ENCODE data around the gene DSC1. TPM values are rescaled to one million over a fixed set of nuclear protein-coding genes. Genes with fewer than 3 reads are reported as not detected.

DSC1 gene
- total and polyA plus RNA-seq, 2 of the 4 experiments (the other 2 are of a cell fraction): not detected

GRCh38 chr18:31190919-31191318 is 28.3 kb upstream of the DSC1 start:
- BruUV-seq (replicated peaks): no TSS peak
- no peak overlapping the region for H2BK120ac ChIP-seq (ENCODE audit: low read depth, low read length)
- H4K20me1 ChIP-seq (ENCODE audit: insufficient read depth, low read length): no peaks in the 10 kb centered on the region
- no peak overlapping the region for H3K27ac ChIP-seq (ENCODE audit: insufficient read depth, low read length)
- no peaks in the 10 kb centered on the region for H3K9me3 ChIP-seq (ENCODE audit: control insufficient read depth, insufficient read depth, low read length)
- dilution Hi-C loops (cut with HindIII; ENCODE audit: low sequenced_read_pairs, unreplicated experiment): no loop called here
- no peak overlapping the region for H2AK5ac ChIP-seq (ENCODE audit: low read depth, low read length)
- CTCF ChIA-PET: no interaction called here
- no peak overlapping the region for H4K91ac ChIP-seq (ENCODE audit: insufficient read depth, low read depth, low read length)
- H3K4ac ChIP-seq (ENCODE audit: low read depth, low read length): no peak overlapping the region
- WGBS, 2 experiments (ENCODE audit: extremely low coverage in 2 of 2, insufficient read length in 1 of 2): no CpG with 5 or more reads among the region's 2 CpGs
- H3K56ac ChIP-seq (ENCODE audit: extremely low read depth, insufficient read depth, low read length): no peak overlapping the region
- no peak overlapping the region for H3K9ac ChIP-seq (ENCODE audit: low read depth, low read length)
- ATAC-seq (ENCODE audit: low read depth) (no peak), DNase-seq (no peak)
- H3K4me3 ChIP-seq (ENCODE audit: insufficient read depth, low read depth, low read length): no peak overlapping the region
- no peak overlapping the region for H3K18ac ChIP-seq (ENCODE audit: low read depth, low read length)
- no peaks in the 10 kb centered on the region for H3K36me3 ChIP-seq (ENCODE audit: control insufficient read depth, insufficient read depth, low read length)
- no peak overlapping the region for H2BK15ac ChIP-seq (ENCODE audit: low read depth, low read length)
- H2AFZ ChIP-seq (replicated peaks; ENCODE audit: low read length, poor library complexity): no peak overlapping the region
- POLR2A ChIA-PET (ENCODE audit: unreplicated experiment): no interaction called here
- no peak overlapping the region for H2AK9ac ChIP-seq (replicated peaks; ENCODE audit: low read depth, low read length, poor library complexity)
- H3K27me3 ChIP-seq (ENCODE audit: control insufficient read depth, insufficient read depth, low read length): no peaks in the 10 kb centered on the region
- no peaks in the 10 kb centered on the region for H3K9me1 ChIP-seq (ENCODE audit: insufficient read depth, low read length)
- in situ Hi-C loops (cut with MboI; ENCODE audit: low sequenced_read_pairs): no loop called here
- no peaks in the 10 kb centered on the region for H3K4me1 ChIP-seq (ENCODE audit: control insufficient read depth, insufficient read depth, low read length)
- H3K4me2 ChIP-seq (ENCODE audit: low read depth, low read length): no peak overlapping the region
- H3K79me1 ChIP-seq (ENCODE audit: low read depth in 1 of 2, low read length in 2 of 2): no peaks in the 10 kb centered on the region
- no peak overlapping the region for H4K5ac ChIP-seq (ENCODE audit: low read depth, low read length)
- no peak overlapping the region for H2BK5ac ChIP-seq (ENCODE audit: low read depth, low read length, poor library complexity, severe bottlenecking)
- intact Hi-C loops (cut with micrococcal nuclease): no loop called here
- H3K23ac ChIP-seq (ENCODE audit: low read depth, low read length): no peak overlapping the region
- no peak overlapping the region for H2BK20ac ChIP-seq (ENCODE audit: low read depth, low read length)
- H3K14ac ChIP-seq (replicated peaks; ENCODE audit: low read depth, low read length): no peak overlapping the region
- TF ChIP-seq ELK1 (IDR thresholded peaks at IDR 0.05; ENCODE audit: borderline replicate concordance, low read depth, low read length): no peak
- TF ChIP-seq RCOR1 (IDR thresholded peaks at IDR 0.05; ENCODE audit: insufficient replicate concordance, low read length): no peak
- TF ChIP-seq MXI1 (IDR thresholded peaks at IDR 0.05; ENCODE audit: borderline replicate concordance, low read depth, low read length): no peak
- no peak for TF ChIP-seq POLR2A (IDR thresholded peaks at IDR 0.05; ENCODE audit: low read depth, low read length)
- TF ChIP-seq RAD21 (IDR thresholded peaks at IDR 0.05; ENCODE audit: low read length): no peak
- TF ChIP-seq SMC3 (IDR thresholded peaks at IDR 0.05; ENCODE audit: low read depth, low read length): no peak
- H4K8ac ChIP-seq (ENCODE audit: low read depth in 2 of 2, low read length in 2 of 2): no peak overlapping the region
